Endothelial cell of umbilical vein (primary cell): Measurements from ENCODE around the gene CDC14B. TPM values are rescaled to one million over a fixed set of nuclear protein-coding genes. Genes with fewer than 3 reads are reported as not detected.

Experiments
- BruUV-seq: library from RNA; stranded (reverse); fragments of 400-500 nt; replicated peaks from 2 replicates; lab custom pipeline; 2021; lab: Mats Ljungman, UMichigan
- CTCF ChIA-PET: fragments of 300-600, 350-600 bp; sonication (Branson Sonifier 250); formaldehyde crosslinking; loops from one replicate; lab custom pipeline; 2021; ENCODE audit warnings: antibody characterized with exemption, inconsistent platforms; lab: Charles Lee
- POLR2A ChIA-PET: fragments of 300-600, 350-600 bp; sonication (Branson Sonifier 250); formaldehyde crosslinking; loops from one replicate; lab custom pipeline; 2021; ENCODE audit warnings: antibody characterized with exemption, inconsistent platforms; lab: Charles Lee
- DNase-seq: peaks from one replicate; pipeline ENCODE4 v3.0.0-alpha.2; 2011; ENCODE audit warnings: low read depth, low spot score
- FAIRE-seq: peaks from 2 replicates; lab custom pipeline; 2011; peaks lifted over from hg19 to GRCh38; lab: Jason Lieb, UNC
- H2AFZ ChIP-seq: 2 replicates; pipeline ENCODE4 v1.6.0; 2012; ENCODE audit warnings: low read depth, low read length, control low read depth, inconsistent platforms
- H3K27ac ChIP-seq: 2 replicates; pipeline ENCODE4 v1.5.1; 2011; ENCODE audit warnings: low read depth, mild to moderate bottlenecking, control low read depth, low read length, moderate library complexity; ENCODE audit not compliant: insufficient read depth
- H3K27me3 ChIP-seq, 2 experiments: 2 replicates each; pipeline versions ENCODE4 v1.6.0 to v1.6.1; 2011; ENCODE audit warnings: low read length in 2 of 2, mixed read lengths in 1 of 2; ENCODE audit not compliant: control insufficient read depth in 2 of 2, insufficient read depth in 2 of 2
- H3K36me3 ChIP-seq, 2 experiments: 2 replicates in 1 of 2; 3 replicates in 1 of 2; pipeline ENCODE4 v1.5.1; 2011; ENCODE audit warnings: low read length in 2 of 2, mild to moderate bottlenecking in 1 of 2, moderate library complexity in 1 of 2; ENCODE audit not compliant: control insufficient read depth in 2 of 2, insufficient read depth in 2 of 2; ENCODE audit errors: extremely low read depth in 1 of 2
- H3K4me1 ChIP-seq: 3 replicates; pipeline ENCODE4 v1.5.1; 2011; ENCODE audit warnings: mild to moderate bottlenecking, low read length; ENCODE audit not compliant: control insufficient read depth, insufficient read depth; ENCODE audit errors: extremely low read depth
- H3K4me2 ChIP-seq: 2 replicates; pipeline ENCODE4 v1.6.1; 2011; ENCODE audit warnings: low read length, control low read depth, mixed read lengths; ENCODE audit not compliant: insufficient read depth
- H3K4me3 ChIP-seq, 3 experiments: fragments of 200-600 bp in 1 of 3; sonication (generic), shearing (Covaris generic) in 1 of 3; replicated peaks in 1 of 3; 2 replicates each; pipeline ENCODE4 v1.5.1; 2011 to 2016; ENCODE audit warnings: control low read depth in 3 of 3, low read length in 3 of 3, mild to moderate bottlenecking in 2 of 3, inconsistent platforms in 1 of 3, low read depth in 1 of 3, moderate library complexity in 1 of 3; ENCODE audit not compliant: insufficient read depth in 1 of 3
- H3K79me2 ChIP-seq: 2 replicates; pipeline ENCODE4 v1.6.0; 2012; ENCODE audit warnings: low read length, inconsistent platforms; ENCODE audit not compliant: control insufficient read depth, insufficient read depth
- H3K9ac ChIP-seq: replicated peaks from 2 replicates; pipeline ENCODE3; 2011; ENCODE audit warnings: low read length, control low read depth; ENCODE audit not compliant: insufficient read depth; ENCODE audit errors: extremely low read depth
- H3K9me1 ChIP-seq: replicated peaks from 3 replicates; pipeline ENCODE4 v1.6.0; 2011; ENCODE audit warnings: mild to moderate bottlenecking, low read length; ENCODE audit not compliant: control insufficient read depth, insufficient read depth; ENCODE audit errors: extremely low read depth
- H3K9me3 ChIP-seq: replicated peaks from 2 replicates; pipeline ENCODE4 v1.5.1; 2012; ENCODE audit warnings: low read length, inconsistent platforms; ENCODE audit not compliant: control insufficient read depth, insufficient read depth
- H4K20me1 ChIP-seq: replicated peaks from 2 replicates; pipeline ENCODE3; 2011; ENCODE audit warnings: mild to moderate bottlenecking, low read length; ENCODE audit not compliant: control insufficient read depth, insufficient read depth; ENCODE audit errors: extremely low read depth
- CTCF ChIP-seq, 2 donors: IDR thresholded peaks; 1 replicate in 1 of 2; 2 replicates in 1 of 2; pipeline ENCODE4 v1.5.1; 2011; ENCODE audit warnings: low read length in 2 of 2, mild to moderate bottlenecking in 2 of 2, moderate library complexity in 2 of 2, control low read depth in 1 of 2, inconsistent platforms in 1 of 2, low read depth in 1 of 2; ENCODE audit not compliant: insufficient read depth in 1 of 2; ENCODE audit errors: extremely low read depth in 1 of 2
- EZH2 ChIP-seq: IDR thresholded peaks from 2 replicates; pipeline ENCODE4 v1.6.1; 2012; ENCODE audit warnings: borderline replicate concordance, low read depth, mild to moderate bottlenecking, moderate library complexity, low read length, inconsistent platforms; ENCODE audit not compliant: severe bottlenecking
- FOS ChIP-seq: IDR thresholded peaks from 2 replicates; pipeline ENCODE4 v1.6.1; 2011; ENCODE audit warnings: mild to moderate bottlenecking, low read length, moderate library complexity, borderline replicate concordance; ENCODE audit not compliant: insufficient read depth
- GATA2 ChIP-seq: IDR thresholded peaks from 2 replicates; pipeline ENCODE4 v1.7.0; 2011; ENCODE audit warnings: low read depth, mild to moderate bottlenecking, moderate library complexity, mixed read lengths, low read length; ENCODE audit not compliant: insufficient read length, insufficient read depth
- JUN ChIP-seq: IDR thresholded peaks from 2 replicates; pipeline ENCODE4 v1.6.1; 2011; ENCODE audit warnings: borderline replicate concordance, low read depth; ENCODE audit not compliant: insufficient read length, insufficient read depth
- MAX ChIP-seq: IDR thresholded peaks from 2 replicates; pipeline ENCODE4 v1.6.1; 2011; ENCODE audit not compliant: insufficient read depth, insufficient read length
- MYC ChIP-seq: IDR thresholded peaks from one replicate; pipeline ENCODE4 v1.6.1; 2011; ENCODE audit warnings: mild to moderate bottlenecking, low read depth, low read length
- POLR2A ChIP-seq: IDR thresholded peaks from 2 replicates; pipeline ENCODE4 v1.6.1; 2012; ENCODE audit warnings: low read depth, mild to moderate bottlenecking, control low read depth, low read length
- POLR2AphosphoS5 ChIP-seq: IDR thresholded peaks from 2 replicates; pipeline ENCODE4 v1.6.1; 2012; ENCODE audit warnings: low read depth, mild to moderate bottlenecking, control low read depth, low read length, moderate library complexity; ENCODE audit not compliant: insufficient read depth
- dilution Hi-C: fragments of 300-500 bp; cut with MboI; formaldehyde crosslinking; loops from one replicate; pipeline ENCODE4 v1.15.0; 2019; ENCODE audit warnings: low sequenced_read_pairs; ENCODE audit not compliant: extremely low pct_ligation_motif_present
- intact Hi-C: fragments of 100-400 bp; cut with micrococcal nuclease; formaldehyde crosslinking; loops from one replicate; pipeline ENCODE4 v1.10.0; 2022
- polyA plus RNA-seq, 4 experiments: library from polyadenylated mRNA; depleted of rRNA in 3 of 4; stranded (reverse) in 3 of 4; unstranded in 1 of 4; fragments of >200 nt; gene quantifications; 2 replicates each; pipeline versions ENCODE4 v1.2.1 to v1.2.3, GENCODE V29; 2011 to 2012; ENCODE audit warnings: missing spikeins in 1 of 4
- total RNA-seq: library from RNA; stranded (reverse); gene quantifications from 2 replicates; pipeline ENCODE4 v1.2.3, GENCODE V29; 2021

CDC14B gene
- total and polyA plus RNA-seq, 2 donors (not counting 3 experiments of a cell fraction or from before 2014, with no cell fraction given), result 0.39 to 0.93 TPM

GRCh38 chr9:96612966-96613589 is 6.6 kb downstream of the CDC14B start:
- H2AFZ ChIP-seq, result no peak overlapping the region
- no peak overlapping the region for H3K9ac ChIP-seq
- CTCF ChIA-PET, result interaction anchor here (0.5 kb wide), 1 partner anchor 106 kb away, joined by 3 read pairs; no protein-coding TSS in a partner anchor
- H3K27me3 ChIP-seq, result peaks cover 15 to 29% of the 10 kb centered on the region in 2 experiments
- intact Hi-C loops (no loop called here), dilution Hi-C loops (no loop called here)
- H3K36me3 ChIP-seq, result no peaks in the 10 kb centered on the region
- POLR2A ChIA-PET, result no interaction called here
- H3K9me1 ChIP-seq, result no peaks in the 10 kb centered on the region
- no peaks in the 10 kb centered on the region for H3K79me2 ChIP-seq
- no peak overlapping the region for H3K4me3 ChIP-seq
- no peaks in the 10 kb centered on the region for H4K20me1 ChIP-seq
- DNase-seq (no peak), FAIRE-seq (no peak)
- no TSS peak for BruUV-seq
- no peak overlapping the region for H3K4me2 ChIP-seq
- H3K27ac ChIP-seq, result no peak overlapping the region
- no peaks in the 10 kb centered on the region for H3K4me1 ChIP-seq
- TF ChIP-seq FOS (no peak), MAX (no peak), MYC (no peak), CTCF (IDR thresholded peaks at IDR 0.05; ENCODE audit: extremely low read depth in 1 of 2, insufficient read depth in 1 of 2, low read depth in 1 of 2, low read length in 2 of 2) (no peak), POLR2A (no peak), POLR2AphosphoS5 (no peak), GATA2 (no peak), JUN (no peak), EZH2 (no peak)
- no peaks in the 10 kb centered on the region for H3K9me3 ChIP-seq
